Heart left ventricle (tissue), 16 donors: ENCODE measurements around the gene CTXN1. TPM values are rescaled to one million over a fixed set of nuclear protein-coding genes. Genes with fewer than 3 reads are reported as not detected.

Experiments
- ATAC-seq, 4 donors: fragments of 200-7000 bp; cut with Tn5 transposase; one replicate each; pipeline ENCODE4 v1.9.1; 2020 to 2022; ENCODE audit warnings: moderate library complexity in 4 of 4, mild to moderate bottlenecking in 3 of 4, moderate number of reproducible peaks in 1 of 4
- DNase-seq, 5 donors: peaks; one replicate each; pipeline ENCODE4 v3.0.0-alpha.2; 2020
- H3K27ac ChIP-seq, 12 donors: fragments of 200-600 bp; sonication (generic) in 4 of 12; one replicate each; pipeline versions ENCODE4 v1.5.0 to v1.8.0; 2016 to 2022; ENCODE audit warnings: mild to moderate bottlenecking in 2 of 12
- H3K27me3 ChIP-seq, 9 donors: fragments of 200-600 bp; sonication (generic) in 2 of 9; one replicate each; pipeline versions ENCODE4 v1.5.1 to v1.8.0; 2016 to 2022; ENCODE audit warnings: mild to moderate bottlenecking in 3 of 9
- H3K36me3 ChIP-seq, 9 donors: fragments of 200-600 bp; sonication (generic) in 2 of 9; one replicate each; pipeline versions ENCODE4 v1.5.0 to v1.8.0; 2018 to 2022; ENCODE audit warnings: mild to moderate bottlenecking in 2 of 9
- H3K4me1 ChIP-seq, 12 donors: fragments of 200-600 bp; sonication (generic) in 4 of 12; one replicate each; pipeline versions ENCODE4 v1.5.0 to v1.8.0; 2016 to 2022; ENCODE audit warnings: mild to moderate bottlenecking in 3 of 12
- H3K4me3 ChIP-seq, 12 donors: fragments of 200-600 bp; sonication (generic) in 4 of 12; one replicate each; pipeline versions ENCODE4 v1.5.0 to v1.8.0; 2017 to 2022; ENCODE audit warnings: mild to moderate bottlenecking in 9 of 12, moderate library complexity in 4 of 12
- H3K9me3 ChIP-seq, 12 donors: fragments of 200-600 bp; sonication (generic) in 4 of 12; one replicate each; pipeline versions ENCODE4 v1.5.0 to v1.8.0; 2016 to 2022; ENCODE audit warnings: mild to moderate bottlenecking in 1 of 12
- CTCF ChIP-seq, 12 donors: fragments of 200-600 bp; sonication (generic) in 4 of 12; IDR thresholded peaks; one replicate each; pipeline versions ENCODE4 v1.5.0 to v1.8.0; 2018 to 2022; ENCODE audit warnings: antibody characterized with exemption in 12 of 12, mild to moderate bottlenecking in 5 of 12
- POLR2A ChIP-seq, 2 donors: fragments of 450-650 bp; IDR thresholded peaks; one replicate each; pipeline ENCODE4 v1.6.1; 2017; ENCODE audit warnings: antibody characterized with exemption in 2 of 2, mild to moderate bottlenecking in 2 of 2, moderate library complexity in 2 of 2
- whole genome bisulfite sequencing, 4 donors: extraction: QIAGEN DNeasy Blood & Tissue Kit in 2 of 4; methylation state at CpG; one replicate each; pipeline versions ENCODE4 v1.1.5 to v1.1.7; 2013 to 2018; 5-methylcytosine and 5-hydroxymethylcytosine counted together
- intact Hi-C, 10 donors: fragments of 100-400 bp; cut with DNase I; formaldehyde crosslinking; loops; one replicate each; pipeline versions ENCODE4 v1.11.1 to v1.14.2; 2022
- polyA plus RNA-seq, 2 donors: library from polyadenylated mRNA; stranded (reverse); fragments of 200-250 nt; gene quantifications; one replicate each; pipeline ENCODE4 v1.2.3, GENCODE V29; 2013
- total RNA-seq, 9 donors: library from RNA; depleted of rRNA in 2 of 9; stranded (reverse); fragments of >200 nt in 2 of 9; fragmentation: NEBNext Ultra II Directional in 3 of 9; extraction: Animal tissue kit (Norgen Biotek cat#: 25700) in 3 of 9; gene quantifications; one replicate each; pipeline versions ENCODE4 v1.1.0 to v1.2.4, GENCODE V29; 2016 to 2023
- donor health status: ischemic (EF 13 %, LVEDD 7.1; RV severe dilation, severe dysfunction).
- donor health status: healthy with polysubstance abuse.
- donor health status: DM: no; HTN: yes; CAD: no.
- donor health status: DM: no; HTN: no; CAD: no.
- donor health status: ischemic (EF 25% LVEDD 6.9; RV normal size, moderate dysfunction).
- donor health status: ischemic (EF 25% LVEDD 5.7; RV mildly dilated, moderate dysfunction).
- donor health status: healthy.
- donor health status: DM: yes; HTN: yes; CAD: no.
- donor health status: ischemic (EF 35%, LVEDD 5.7; RV mildly dilated, moderate dysfunction).
- donor health status: nonischemic (EF 11% LVEDD 7.7; RV severe dilation, severe dysfunction).
- donor health status: DM: yes; HTN: yes; CAD: no.
- donor health status: PGD.
- donor health status: ischemic (EF 29% LVEDD 5.4; RV normal size, mild dysfunction).
- donor health status: nonischemic (EF 23%, LVEDD 6.1; RV moderate dilation, normal function).

Gene CTXN1
- total and polyA plus RNA-seq, 11 donors, result 0.21 to 3.3 (median 0.48) TPM; not detected in 3

GRCh38 chr19:7933828-7934725, 8.1 kb upstream of the CTXN1 start:
- Histone ChIP-seq H3K4me1 (peaks cover 0 to 15% (median 4%) of the 10 kb centered on the region in 12 donors), H3K27me3 (no peaks in the 10 kb centered on the region), H3K36me3 (peaks cover 19 to 94% (median 90%) of the 10 kb centered on the region in 9 donors), H3K4me3 (no peak overlapping the region), H3K9me3 (no peaks in the 10 kb centered on the region), H3K27ac (peak overlapping the region in 1 of 12 donors; percentile 34)
- intact Hi-C loops, result no loop called here
- no peak for ATAC-seq
- 82 to 91% (median 89%) methylated on average over 46 to 55 of the region's 55 CpGs for WGBS, 4 donors
- TF ChIP-seq POLR2A (IDR thresholded peaks at IDR 0.05), result no peak
- TF ChIP-seq CTCF (IDR thresholded peaks at IDR 0.05), result peak in 1 of 12 donors; percentile 0
- peak in 2 of 5 donors; percentile 20 to 23 for DNase-seq

- no peaks in the 10 kb centered on the region for H3K9me3 ChIP-seq
- no peak for TF ChIP-seq POLR2A (IDR thresholded peaks at IDR 0.05)
- TF ChIP-seq CTCF (IDR thresholded peaks at IDR 0.05), result peak in 3 of 12 donors; percentile 10 to 18 (median 17)
- H3K36me3 ChIP-seq, result peaks cover 19 to 87% (median 84%) of the 10 kb centered on the region in 9 donors
- H3K4me3 ChIP-seq, result no peak overlapping the region
- no peaks in the 10 kb centered on the region for H3K27me3 ChIP-seq
- DNase-seq, result no peak
- H3K27ac ChIP-seq, result peak overlapping the region in 1 of 12 donors; percentile 34
- H3K4me1 ChIP-seq, result peaks cover 0 to 19% (median 7%) of the 10 kb centered on the region in 12 donors
- 84 to 90% (median 88%) methylated on average over 6 to 14 of the region's 14 CpGs for WGBS, 4 donors
- intact Hi-C loops, result no loop called here
- ATAC-seq, result no peak
These were observed 7.5 kb upstream of the CTXN1 start for GRCh38 chr19:7933411-7933810.

GRCh38 chr19:7932930-7933300, 7.0 kb upstream of the CTXN1 start:
- DNase-seq, result no peak
- intact Hi-C loops, result no loop called here
- peaks cover 0 to 24% (median 11%) of the 10 kb centered on the region in 12 donors for H3K4me1 ChIP-seq

More at GRCh38 chr19:7932930-7933300, 7.0 kb upstream of the CTXN1 start:
- H3K9me3 ChIP-seq, result no peaks in the 10 kb centered on the region
- ATAC-seq, result no peak
- no peak for TF ChIP-seq POLR2A (IDR thresholded peaks at IDR 0.05)
- no peak for TF ChIP-seq CTCF (IDR thresholded peaks at IDR 0.05)
- 87 to 96% (median 94%) methylated on average over 7 to 10 of the region's 10 CpGs for WGBS, 4 donors
- no peak overlapping the region for H3K4me3 ChIP-seq
- peaks cover 19 to 82% (median 79%) of the 10 kb centered on the region in 9 donors for H3K36me3 ChIP-seq
- no peaks in the 10 kb centered on the region for H3K27me3 ChIP-seq
- peak overlapping the region in 1 of 12 donors; percentile 85 for H3K27ac ChIP-seq
